Stomach (tissue), 9 donors: ENCODE measurements around the gene HYDIN. TPM values are rescaled to one million over a fixed set of nuclear protein-coding genes. Genes with fewer than 3 reads are reported as not detected.

Source experiments
- DNase-seq, 2 donors: peaks; one replicate each; pipeline versions ENCODE4 v3.0.0 to v3.0.0-alpha.2; 2013 to 2019
- H3K27ac ChIP-seq, 5 donors: fragments of 200-600 bp in 4 of 5; sonication (generic) in 4 of 5; one replicate each; pipeline ENCODE4 v1.5.1; 2013 to 2019; ENCODE audit warnings: mild to moderate bottlenecking in 1 of 5, moderate library complexity in 1 of 5
- H3K27me3 ChIP-seq, 3 donors: fragments of 200-600 bp; sonication (generic); one replicate each; pipeline ENCODE4 v1.5.1; 2017 to 2019; ENCODE audit warnings: mixed run types in 1 of 3
- H3K36me3 ChIP-seq, 4 donors: fragments of 200-600 bp; sonication (generic); 1 replicate in 3 of 4; 2 replicates in 1 of 4; pipeline ENCODE4 v1.5.1; 2016 to 2019
- H3K4me1 ChIP-seq, 4 donors: fragments of 200-600 bp; sonication (generic); one replicate each; pipeline ENCODE4 v1.5.1; 2016 to 2019
- H3K4me3 ChIP-seq, 4 donors: fragments of 200-600 bp; sonication (generic) in 3 of 4; one replicate each; pipeline ENCODE4 v1.5.1; 2016 to 2019; ENCODE audit warnings: mild to moderate bottlenecking in 1 of 4
- H3K9me3 ChIP-seq, 4 donors: fragments of 200-600 bp; sonication (generic); one replicate each; pipeline ENCODE4 v1.5.1; 2016 to 2019
- CTCF ChIP-seq, 7 experiments: fragments of 450-650 bp in 4 of 7; fragments of 200-600 bp in 3 of 7; sonication (generic) in 3 of 7; IDR thresholded peaks; one replicate each; pipeline ENCODE4 v1.5.1; 2016 to 2019; ENCODE audit warnings: antibody characterized with exemption in 7 of 7, control low read depth in 2 of 7, mild to moderate bottlenecking in 1 of 7
- EP300 ChIP-seq: sonication (generic); formaldehyde crosslinking; IDR thresholded peaks from one replicate; pipeline ENCODE4 v1.6.1; 2017; ENCODE audit warnings: antibody characterized with exemption
- POLR2A ChIP-seq, 4 donors: fragments of 450-650 bp; IDR thresholded peaks; one replicate each; pipeline ENCODE4 v1.6.1; 2016; ENCODE audit warnings: antibody characterized with exemption in 4 of 4, control low read depth in 2 of 4, mild to moderate bottlenecking in 1 of 4, moderate library complexity in 1 of 4
- POLR2AphosphoS5 ChIP-seq, 3 donors: sonication (generic); formaldehyde crosslinking; IDR thresholded peaks; one replicate each; pipeline ENCODE4 v1.6.1; 2016; ENCODE audit warnings: antibody characterized with exemption in 3 of 3
- WGBS, 5 donors: extraction: QIAGEN DNeasy Blood & Tissue Kit in 3 of 5; methylation state at CpG; one replicate each; pipeline versions ENCODE4 v1.1.5 to v1.1.7; 2013 to 2018; 5-methylcytosine and 5-hydroxymethylcytosine counted together
- intact Hi-C: fragments of 100-400 bp; cut with DNase I; formaldehyde crosslinking; loops from one replicate; pipeline ENCODE4 v1.15.1; 2023; ENCODE audit warnings: low total_unique reads
- polyA plus RNA-seq, 3 donors: library from polyadenylated mRNA; stranded (reverse); fragments of 200-250 nt; gene quantifications; one replicate each; pipeline ENCODE4 v1.2.3, GENCODE V29; 2013
- total RNA-seq, 5 donors: library from RNA; depleted of rRNA; stranded (reverse); fragments of >200 nt; gene quantifications; one replicate each; pipeline versions ENCODE4 v1.1.0 to v1.2.3, GENCODE V29; 2014 to 2016
- donor health status: healthy with polysubstance abuse.
- donor health status: Bipolar disorder and iron deficiency.
- donor health status: healthy.

Gene HYDIN
- total and polyA plus RNA-seq, 8 donors, result 0.05 to 11.2 (median 0.58) TPM; not detected in 1

GRCh38 chr16:70786020-70786755, 444.3 kb downstream of the HYDIN start:
- Histone ChIP-seq H3K36me3 (peaks cover 46 to 75% (median 72%) of the 10 kb centered on the region in 4 donors), H3K27me3 (no peaks in the 10 kb centered on the region), H3K9me3 (peaks cover 0 to 6% (median 0%) of the 10 kb centered on the region in 4 donors), H3K4me1 (peaks cover 0 to 20% (median 8%) of the 10 kb centered on the region in 4 donors), H3K27ac (no peak overlapping the region), H3K4me3 (no peak overlapping the region)
- DNase-seq, result no peak
- TF ChIP-seq POLR2A (IDR thresholded peaks at IDR 0.05) (no peak), EP300 (no peak), CTCF (IDR thresholded peaks at IDR 0.05) (no peak), POLR2AphosphoS5 (IDR thresholded peaks at IDR 0.05) (no peak)
- 94 to 96% (median 94%) methylated on average over 18 to 19 of the region's 19 CpGs for WGBS, 5 donors
- intact Hi-C loops, result no loop called here

- Histone ChIP-seq H3K9me3 (peaks cover 0 to 7% (median 0%) of the 10 kb centered on the region in 4 donors), H3K4me3 (no peak overlapping the region), H3K4me1 (peaks cover 0 to 14% (median 5%) of the 10 kb centered on the region in 4 donors), H3K36me3 (peaks cover 59 to 86% (median 83%) of the 10 kb centered on the region in 4 donors), H3K27me3 (no peaks in the 10 kb centered on the region), H3K27ac (no peak overlapping the region)
- DNase-seq, result no peak
- intact Hi-C loops, result no loop called here
- WGBS, 5 donors, result 89 to 94% (median 93%) methylated on average over 21 of the region's 21 CpGs
- TF ChIP-seq POLR2AphosphoS5 (IDR thresholded peaks at IDR 0.05) (no peak), CTCF (IDR thresholded peaks at IDR 0.05) (no peak), POLR2A (IDR thresholded peaks at IDR 0.05) (no peak), EP300 (no peak)
Observed at GRCh38 chr16:70784692-70785555, 445.6 kb downstream of the HYDIN start.

GRCh38 chr16:70782237-70782636, 448.3 kb downstream of the HYDIN start:
- no peak overlapping the region for H3K27ac ChIP-seq
- no peaks in the 10 kb centered on the region for H3K27me3 ChIP-seq
- H3K9me3 ChIP-seq, result peaks cover 0 to 7% (median 0%) of the 10 kb centered on the region in 4 donors
- TF ChIP-seq CTCF (IDR thresholded peaks at IDR 0.05), result no peak
- no peak for TF ChIP-seq EP300
- TF ChIP-seq POLR2A (IDR thresholded peaks at IDR 0.05), result no peak
- TF ChIP-seq POLR2AphosphoS5 (IDR thresholded peaks at IDR 0.05), result no peak
- H3K4me3 ChIP-seq, result no peak overlapping the region
- 93 to 100% (median 100%) methylated on average over 1 to 3 of the region's 3 CpGs for WGBS, 5 donors
- no peak for DNase-seq
- H3K4me1 ChIP-seq, result no peaks in the 10 kb centered on the region
- peaks cover 62 to 97% (median 97%) of the 10 kb centered on the region in 4 donors for H3K36me3 ChIP-seq
- intact Hi-C loops, result no loop called here

GRCh38 chr16:70781800-70782199, 448.7 kb downstream of the HYDIN start:
- Histone ChIP-seq H3K9me3 (peaks cover 0 to 7% (median 0%) of the 10 kb centered on the region in 4 donors), H3K27me3 (no peaks in the 10 kb centered on the region), H3K4me1 (no peaks in the 10 kb centered on the region), H3K4me3 (no peak overlapping the region), H3K36me3 (peaks cover 62 to 100% (median 99%) of the 10 kb centered on the region in 4 donors), H3K27ac (no peak overlapping the region)
- WGBS, 5 donors, result 86 to 98% (median 96%) methylated on average over 1 to 14 of the region's 14 CpGs
- DNase-seq, result no peak
- TF ChIP-seq EP300 (no peak), POLR2A (IDR thresholded peaks at IDR 0.05) (no peak), POLR2AphosphoS5 (IDR thresholded peaks at IDR 0.05) (no peak), CTCF (IDR thresholded peaks at IDR 0.05) (no peak)
- intact Hi-C loops, result no loop called here
